Stimulated activated CD4-positive, alpha-beta T cell treated with anti-CD3 and anti-CD28 coated beads, Interleukin-12 subunit alpha, Interleukin-12 subunit beta, amount 100 ng/mL, for 4 hours (primary cell): ENCODE measurements around the gene CYRIA.

ENCODE experiments used
- DNase-seq: peaks from one replicate; pipeline ENCODE4 v3.0.0-alpha.2; 2020

CYRIA gene

GRCh38 chr2:16626997-16627605, 38.5 kb downstream of the CYRIA start:
- DNase-seq, result no peak

DNA sequence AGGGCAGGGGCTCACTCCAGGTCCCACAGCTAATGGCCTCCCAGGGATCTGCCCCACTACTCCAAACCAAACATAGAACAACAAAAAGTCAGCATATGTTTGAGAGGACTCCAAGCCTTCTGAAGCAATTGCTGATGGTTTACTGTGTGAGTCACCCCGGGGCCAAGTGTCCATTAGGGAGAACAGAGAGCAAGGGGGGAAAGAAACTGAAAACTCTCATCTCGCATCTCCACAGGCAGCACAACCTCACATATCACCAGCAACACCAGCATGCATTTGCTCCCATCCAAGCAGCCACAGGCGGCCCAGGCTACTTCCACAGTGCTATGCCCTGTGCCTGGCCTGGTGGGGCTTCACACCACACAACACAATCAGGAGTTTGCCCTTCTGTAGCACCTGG, 39.1 kb downstream of the CYRIA start:
- DNase-seq, result no peak

GRCh38 chr2:16625759-16626158, 39.9 kb downstream of the CYRIA start:
- DNase-seq, result no peak

GRCh38 chr2:16625201-16625729, 40.4 kb downstream of the CYRIA start:
- no peak for DNase-seq

- no peak for DNase-seq
Measured at GRCh38 chr2:16624436-16624780, 41.2 kb downstream of the CYRIA start.

DNA sequence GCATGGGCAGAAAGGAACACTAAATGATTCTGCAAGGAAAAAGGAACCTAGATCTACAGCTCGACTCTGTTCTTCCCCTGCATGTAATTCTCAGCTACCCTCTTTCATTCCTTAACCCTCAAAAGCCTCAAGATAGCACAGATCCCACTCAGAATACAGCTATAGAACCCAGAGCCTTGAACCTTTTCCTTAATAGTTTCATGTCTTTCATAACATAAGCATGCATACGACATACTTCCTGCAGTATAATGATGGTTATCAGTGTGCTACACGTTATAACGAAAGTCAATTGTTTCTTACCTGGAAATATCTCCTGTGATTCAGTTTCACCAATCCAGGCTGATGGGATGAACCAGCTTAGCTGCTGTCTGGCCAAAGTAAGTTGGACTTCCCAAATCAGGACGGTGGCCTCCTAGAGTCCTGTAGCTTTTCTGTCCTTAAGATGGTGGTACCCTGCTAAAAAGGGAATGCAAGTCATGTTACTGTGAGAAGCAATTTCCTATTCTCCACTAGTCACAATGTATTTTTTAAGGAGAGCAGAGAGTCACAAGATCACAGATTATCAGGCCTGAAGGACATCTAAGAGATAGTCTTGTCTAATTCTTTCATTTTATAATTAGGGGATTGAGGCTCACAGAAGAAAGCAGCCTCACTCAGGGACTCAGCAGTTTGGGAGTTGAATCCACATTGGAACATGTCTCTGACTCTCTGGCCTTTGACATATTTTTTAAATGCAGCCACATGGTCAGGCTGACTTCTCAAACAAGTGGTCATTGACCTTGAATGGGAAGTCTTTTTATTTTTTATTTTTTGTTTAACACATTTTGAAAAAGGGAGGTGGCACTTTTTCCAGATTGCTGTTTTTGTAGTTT, 41.8 kb downstream of the CYRIA start:
- DNase-seq, result no peak

DNA sequence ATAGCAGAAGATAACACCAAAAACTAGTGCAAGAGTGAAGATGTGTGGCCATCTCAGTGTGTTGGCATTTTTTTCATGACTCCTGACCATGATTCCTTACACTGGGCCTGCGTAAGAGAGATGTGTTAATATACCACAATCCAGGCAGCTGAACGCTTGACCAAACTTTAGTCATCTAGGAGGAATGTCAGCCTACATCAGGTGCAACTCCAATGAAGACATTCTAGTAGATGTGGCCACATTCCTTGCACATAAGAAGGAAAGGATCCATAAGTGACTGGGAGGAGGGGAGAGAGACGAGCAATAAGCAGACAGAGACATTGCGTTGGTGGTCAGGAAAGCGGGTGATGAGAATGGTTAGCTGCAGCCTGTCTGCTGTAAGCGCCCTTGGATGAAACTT, 42.6 kb downstream of the CYRIA start:
- DNase-seq, result no peak

DNA sequence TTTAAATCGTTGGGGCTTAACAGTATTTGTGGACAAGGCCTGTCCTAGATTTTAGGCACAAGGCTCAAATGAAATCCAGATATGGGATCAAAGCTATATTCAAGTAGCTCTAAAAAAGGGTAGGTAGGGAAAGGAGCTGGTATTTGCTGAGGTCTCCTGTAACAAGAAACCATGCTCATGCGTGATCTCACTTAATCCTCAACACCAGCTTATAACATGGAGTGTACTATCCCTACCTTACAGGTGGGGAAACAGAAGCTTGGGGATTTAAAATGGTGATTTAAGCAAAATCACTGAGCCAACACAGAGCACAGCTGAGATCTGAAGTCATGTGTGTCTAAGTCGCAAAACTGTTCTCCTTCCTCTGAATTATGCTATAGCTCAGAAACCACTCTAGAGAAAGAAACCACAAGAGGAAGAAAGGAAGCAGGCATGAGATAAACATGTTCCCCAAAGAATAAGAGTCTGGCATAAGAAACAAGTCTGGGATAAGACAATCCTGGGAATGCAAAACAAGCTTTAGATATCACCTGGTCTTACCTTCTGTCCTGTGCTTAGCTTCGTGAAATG, 43.1 kb downstream of the CYRIA start:
- no peak for DNase-seq

DNA sequence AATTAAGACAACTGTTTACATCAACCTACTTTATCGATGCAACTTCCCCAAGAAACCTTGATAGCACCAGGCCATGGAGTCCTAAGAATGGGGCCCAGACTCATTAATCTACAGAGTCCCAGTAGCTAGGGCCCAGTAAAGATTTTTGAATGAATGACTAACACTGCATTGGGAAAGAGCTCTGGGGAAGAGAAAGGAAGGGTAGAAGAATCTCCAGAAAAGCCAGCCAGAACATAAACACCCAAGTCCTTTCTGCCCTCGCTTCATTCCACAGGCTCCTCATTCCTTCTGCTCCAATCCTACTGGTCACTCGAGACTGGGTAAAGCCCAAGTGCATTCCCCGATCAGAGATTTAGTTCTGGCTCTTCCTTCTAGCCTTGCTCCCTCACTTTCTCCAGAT, 44.3 kb downstream of the CYRIA start:
- DNase-seq, result no peak

DNA sequence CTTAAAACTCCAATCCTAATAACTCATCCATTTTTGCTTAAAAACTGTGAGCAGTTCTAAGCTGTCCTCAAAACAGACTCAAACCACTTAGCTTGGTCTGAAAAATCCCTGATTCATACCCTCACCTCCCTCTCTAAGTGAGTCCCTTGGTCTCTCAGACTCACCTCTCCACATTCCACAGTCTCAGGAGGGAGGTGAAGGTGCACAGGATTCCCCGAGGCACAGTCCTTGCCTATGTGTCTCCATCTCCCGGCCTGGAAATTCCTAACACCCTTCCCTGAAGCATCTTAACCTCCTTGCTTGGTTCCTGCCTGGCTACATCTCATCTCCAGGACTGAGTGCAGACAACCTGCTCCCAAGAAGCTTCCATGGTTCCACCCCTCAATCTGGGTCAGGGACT, 45.0 kb downstream of the CYRIA start:
- no peak for DNase-seq

- DNase-seq, result no peak
Measured at GRCh38 chr2:16619576-16620245, 45.9 kb downstream of the CYRIA start.

GRCh38 chr2:16617282-16618266, 48.1 kb downstream of the CYRIA start:
- no peak for DNase-seq
